Hematopoietic multipotent progenitor cell (in vitro differentiated cells): Measurements from ENCODE around the gene GUCY1A2. TPM values are rescaled to one million over a fixed set of nuclear protein-coding genes. Genes with fewer than 3 reads are reported as not detected.

Source experiments
- DNase-seq, 3 donors: peaks; one replicate each; pipeline ENCODE4 v3.0.0-alpha.2; 2011 to 2015; ENCODE audit warnings: low read depth in 2 of 3, low spot score in 2 of 3
- total RNA-seq: library from RNA; depleted of rRNA; stranded (reverse); fragments of >200 nt; gene quantifications from one replicate; pipeline ENCODE4 v1.2.3, GENCODE V29; 2012

The GUCY1A2 gene
- total RNA-seq, 1 donor, result under 0.01 TPM

DNA sequence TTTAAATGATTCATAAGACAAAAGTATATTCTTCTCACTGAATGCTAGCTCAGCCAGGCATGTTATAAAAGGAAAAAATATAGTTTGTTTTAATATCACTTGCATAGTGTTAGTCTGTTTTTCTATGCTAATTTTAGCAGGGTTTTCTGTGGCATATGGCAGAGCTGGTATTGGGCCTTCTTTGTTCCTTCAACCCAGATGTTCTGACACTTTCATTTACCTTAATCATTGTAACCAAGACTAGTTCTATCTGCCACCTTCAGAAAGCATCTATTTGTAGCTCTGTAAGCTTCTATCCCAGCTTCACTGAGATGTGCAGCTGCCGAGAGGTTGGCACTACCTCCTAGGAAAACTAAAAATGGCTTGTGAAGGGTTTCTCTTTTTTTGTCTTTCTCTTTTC is 338.7 kb downstream of the GUCY1A2 start:
- no peak for DNase-seq

DNA sequence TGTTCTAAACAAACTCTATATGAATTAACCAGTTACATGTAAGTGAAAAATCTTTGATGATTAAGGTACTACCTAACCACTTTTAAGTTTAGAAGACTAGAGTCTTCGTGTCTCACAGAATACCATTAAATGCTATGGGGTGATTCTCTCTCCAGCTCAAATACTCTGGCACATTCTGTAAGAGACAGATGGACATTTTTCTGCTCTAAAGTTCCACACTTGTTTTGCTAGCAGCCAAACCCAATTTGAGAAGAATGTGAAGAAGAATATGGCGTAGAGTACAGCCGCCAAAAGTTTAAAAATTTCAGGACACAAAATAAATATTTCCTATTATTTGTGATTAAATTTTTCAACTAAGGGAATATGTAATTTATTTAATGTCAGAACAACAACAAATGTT is 339.1 kb downstream of the GUCY1A2 start:
- DNase-seq, result no peak

DNA sequence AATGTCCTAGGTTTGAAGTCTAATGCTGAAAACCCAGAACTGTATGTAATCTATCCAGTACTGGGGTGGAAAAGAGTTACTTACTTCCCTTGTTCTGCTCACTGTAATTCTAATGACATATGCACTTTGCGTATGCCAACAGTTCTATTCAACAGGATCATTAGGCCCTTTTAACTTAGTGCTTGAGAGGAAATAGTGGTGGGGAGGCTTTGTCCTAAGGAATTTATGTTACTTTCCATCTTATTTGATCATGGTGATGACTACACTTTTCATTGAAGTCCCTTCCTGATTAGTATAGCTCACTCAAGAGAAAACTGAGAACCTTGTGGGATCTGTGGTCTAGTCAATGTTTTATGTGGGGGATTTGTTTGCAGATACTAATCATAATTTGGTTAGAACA is 348.2 kb downstream of the GUCY1A2 start:
- DNase-seq, result no peak

DNA sequence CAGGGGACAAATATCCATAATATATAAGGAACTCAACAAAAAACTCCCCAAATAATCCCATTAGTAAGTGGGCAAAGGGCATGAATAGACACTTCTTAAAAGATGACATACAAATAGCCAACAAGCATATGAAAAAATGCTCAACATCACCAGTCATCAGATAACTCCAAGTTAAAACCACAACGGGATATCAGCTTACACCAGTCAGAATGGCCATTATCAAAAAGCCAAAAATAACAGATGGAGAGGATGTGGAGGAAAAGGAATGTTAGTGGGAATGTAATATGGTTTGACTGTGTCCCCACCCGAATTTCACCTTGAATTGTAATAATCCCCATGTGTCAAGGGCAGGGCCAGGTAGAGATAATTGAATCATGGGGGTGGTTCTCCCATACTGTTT is 350.1 kb downstream of the GUCY1A2 start:
- DNase-seq, result no peak

DNA sequence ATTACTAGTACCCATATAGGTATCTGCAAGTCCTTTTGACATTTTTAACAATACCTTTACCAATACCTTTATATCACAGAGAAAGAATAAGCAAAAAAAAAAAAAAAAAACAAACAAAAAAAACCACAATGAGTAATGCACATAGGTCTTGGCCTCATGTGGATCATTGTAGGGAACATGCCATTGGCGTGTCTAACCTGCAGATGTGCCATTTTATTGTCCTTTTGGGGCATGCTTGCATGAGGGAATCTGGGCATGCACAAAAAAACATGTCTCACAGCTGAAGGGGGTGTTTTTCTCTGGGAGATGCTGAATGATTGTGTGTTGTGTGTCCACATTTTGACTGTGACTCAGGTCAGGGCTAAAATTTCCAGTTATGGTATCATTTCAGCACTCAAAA is 361.6 kb downstream of the GUCY1A2 start:
- DNase-seq, result no peak

DNA sequence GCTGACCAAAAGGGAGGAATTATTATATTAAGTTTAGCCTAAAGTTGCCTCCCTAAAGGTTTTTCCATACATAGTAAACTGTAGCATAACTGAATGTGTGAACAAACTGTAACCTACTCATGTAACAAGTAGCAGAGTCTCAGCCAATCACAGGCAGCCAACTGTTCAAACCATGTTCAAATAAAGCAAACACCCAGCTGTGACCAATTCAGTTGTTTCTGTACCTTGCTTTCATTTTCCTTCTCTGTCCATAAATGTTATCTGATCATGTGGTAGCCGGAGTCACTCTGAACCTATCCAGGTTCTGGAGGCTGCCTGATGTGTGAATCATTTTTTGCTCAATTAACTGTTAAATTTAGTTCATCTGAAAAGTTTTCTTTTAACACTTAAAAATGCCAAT is 373.5 kb downstream of the GUCY1A2 start:
- DNase-seq, result no peak

DNA sequence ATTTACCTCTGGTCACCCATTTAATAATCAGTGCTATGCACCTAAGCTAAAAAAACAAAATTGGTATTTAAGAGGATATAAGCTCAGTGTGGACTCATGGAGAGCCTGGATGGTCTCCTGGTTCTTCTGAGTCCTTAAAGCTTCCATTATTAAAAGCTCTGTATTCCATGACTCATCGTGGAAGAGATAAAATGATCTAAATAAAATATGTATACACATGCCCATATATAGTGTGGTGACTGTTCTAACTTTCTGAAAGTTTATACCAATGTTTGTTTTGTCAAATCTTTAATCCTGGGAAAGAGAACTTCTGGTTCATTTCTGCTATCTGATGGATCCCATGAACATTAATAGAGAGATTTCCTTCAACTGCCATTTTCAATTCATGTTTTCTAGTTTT is 375.9 kb downstream of the GUCY1A2 start:
- DNase-seq, result no peak

DNA sequence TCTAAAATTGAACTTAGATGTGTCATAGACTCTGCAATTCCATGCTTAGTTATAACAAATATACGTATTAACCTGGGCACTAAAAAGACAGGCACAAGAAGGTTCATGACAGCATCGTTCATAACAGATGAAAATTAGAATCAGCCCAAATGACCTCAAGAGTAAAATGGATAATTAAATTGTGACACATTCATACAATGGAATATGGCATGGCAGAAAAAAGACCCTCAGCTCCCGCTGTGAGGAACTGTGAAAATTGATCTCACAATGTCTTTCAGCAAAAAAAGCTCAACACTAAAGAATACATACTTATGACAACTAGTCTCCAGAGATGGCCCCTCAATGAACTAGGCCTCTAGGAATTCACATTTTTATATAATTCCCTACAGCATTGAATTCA is 386.0 kb downstream of the GUCY1A2 start:
- no peak for DNase-seq

DNA sequence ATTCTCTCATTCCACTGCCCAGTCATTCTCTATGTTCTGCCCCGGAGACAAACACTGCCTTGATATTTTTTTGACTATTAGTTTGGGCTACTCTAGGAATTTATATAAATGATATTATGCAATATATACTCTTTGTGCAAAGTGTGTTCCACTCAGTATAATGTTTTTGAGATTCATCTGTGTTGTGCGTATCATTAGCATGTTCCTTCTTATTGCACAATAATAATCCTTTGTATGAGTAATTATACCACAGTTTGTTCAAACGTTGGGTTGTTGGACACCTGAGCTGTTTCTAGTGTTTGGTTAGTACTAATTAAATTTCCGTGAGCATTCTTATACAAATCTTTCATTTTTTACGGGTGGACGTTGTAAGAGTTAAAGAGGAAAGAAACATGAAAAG is 390.6 kb downstream of the GUCY1A2 start:
- no peak for DNase-seq

DNA sequence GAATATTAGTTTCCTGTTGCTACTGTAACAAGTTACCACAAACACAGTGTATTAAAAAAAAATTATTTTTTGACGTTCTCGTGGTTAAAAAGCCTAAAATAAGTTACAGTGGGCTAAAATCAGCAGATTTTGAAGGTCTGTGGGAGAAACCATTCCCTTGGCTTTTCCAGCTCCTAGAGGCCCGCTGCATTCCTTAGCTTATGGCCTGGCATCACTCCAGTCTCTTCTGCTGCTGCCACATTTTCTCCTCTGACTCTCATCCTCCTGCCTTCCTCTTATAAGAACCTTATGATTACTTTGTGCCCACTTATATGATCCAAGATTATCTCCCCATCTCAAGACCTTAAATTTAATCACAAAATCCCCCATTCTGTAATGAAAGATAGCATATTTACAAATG is 392.7 kb downstream of the GUCY1A2 start:
- no peak for DNase-seq

DNA sequence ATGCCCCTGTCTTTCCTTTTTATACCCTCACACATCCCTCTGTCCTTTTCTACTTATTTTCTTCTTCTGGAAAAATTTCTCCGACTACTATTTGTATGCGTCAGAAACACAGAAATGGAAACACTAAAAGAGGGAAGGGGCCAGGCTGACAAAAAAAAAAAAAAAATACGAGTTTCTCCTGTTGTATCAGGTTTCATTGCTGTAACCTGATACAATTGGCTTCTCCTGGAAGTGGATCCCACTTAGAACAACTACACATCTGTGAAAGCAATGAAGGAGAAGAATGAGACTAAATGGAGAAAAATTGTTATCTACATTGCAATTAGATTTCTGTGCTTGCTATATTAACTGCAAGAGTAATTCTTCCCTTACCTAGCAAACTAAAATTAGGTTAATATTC is 393.9 kb downstream of the GUCY1A2 start:
- DNase-seq, result no peak
